Neuron (in vitro differentiated cells): ENCODE measurements around the gene CKAP2L.

Source experiments
- H2AFZ ChIP-seq: one replicate; pipeline ENCODE4 v1.6.1; 2013; ENCODE audit warnings: low read depth, mild to moderate bottlenecking, inconsistent platforms, low read length, moderate library complexity
- H3K27me3 ChIP-seq: one replicate; pipeline ENCODE4 v1.6.1; 2013; ENCODE audit warnings: low read length; ENCODE audit not compliant: insufficient read depth
- H3K36me3 ChIP-seq: one replicate; pipeline ENCODE4 v1.6.1; 2013; ENCODE audit warnings: low read length; ENCODE audit not compliant: insufficient read depth
- H3K4me1 ChIP-seq: one replicate; pipeline ENCODE4 v1.6.1; 2013; ENCODE audit warnings: low read length; ENCODE audit not compliant: insufficient read depth
- H3K4me3 ChIP-seq: 2 replicates; pipeline ENCODE4 v1.5.1; 2013; ENCODE audit warnings: mild to moderate bottlenecking, low read length, moderate library complexity
- H3K9me3 ChIP-seq: one replicate; pipeline ENCODE4 v1.6.1; 2013; ENCODE audit warnings: low read length

CKAP2L gene

DNA sequence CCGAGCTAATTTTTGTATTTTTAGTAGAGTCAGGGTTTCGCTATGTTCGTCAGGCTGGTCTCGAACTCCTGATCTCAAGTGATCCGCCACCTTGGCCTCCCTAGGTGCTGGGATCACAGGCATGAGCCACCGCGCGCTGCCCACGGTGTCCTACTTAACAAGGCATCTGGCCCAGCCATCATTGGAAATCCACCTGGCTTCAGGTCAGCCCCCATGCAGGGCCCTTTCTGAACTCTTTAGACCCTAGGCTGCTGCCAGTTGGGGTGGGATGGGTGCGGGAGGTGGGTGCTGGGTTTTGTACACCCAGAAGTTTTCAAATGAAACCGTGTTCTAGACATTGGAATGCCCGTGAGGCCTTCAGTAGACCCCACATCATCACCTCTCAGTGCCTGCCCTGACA is 70.2 kb downstream of the CKAP2L start:
- Histone ChIP-seq H3K4me1 (peaks cover 9% of the 10 kb centered on the region), H2AFZ (no peak overlapping the region), H3K4me3 (no peak overlapping the region), H3K27me3 (no peaks in the 10 kb centered on the region), H3K9me3 (no peaks in the 10 kb centered on the region), H3K36me3 (no peaks in the 10 kb centered on the region)

DNA sequence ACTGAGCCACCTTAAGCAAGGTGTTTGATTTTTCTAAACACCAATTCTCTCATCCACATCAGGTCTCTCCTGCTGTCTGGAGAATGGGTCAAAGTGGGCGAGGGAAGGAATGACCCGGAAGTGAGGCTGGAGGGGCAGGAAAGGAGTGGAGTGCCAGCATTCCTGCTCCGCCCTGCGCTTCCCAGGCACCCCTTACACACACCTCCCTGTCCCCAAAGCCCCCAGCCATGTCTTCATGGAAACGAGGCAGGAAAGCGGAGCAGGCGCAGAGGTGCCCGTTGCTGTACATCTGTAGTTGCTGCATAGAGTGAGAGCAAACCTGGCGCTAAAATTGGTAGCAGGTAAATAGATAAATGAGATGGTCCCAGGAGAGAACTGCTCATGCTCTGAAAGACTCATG is 70.8 kb downstream of the CKAP2L start:
- Histone ChIP-seq H2AFZ (no peak overlapping the region), H3K36me3 (no peaks in the 10 kb centered on the region), H3K9me3 (no peaks in the 10 kb centered on the region), H3K27me3 (no peaks in the 10 kb centered on the region), H3K4me1 (peaks cover 9% of the 10 kb centered on the region), H3K4me3 (no peak overlapping the region)

DNA sequence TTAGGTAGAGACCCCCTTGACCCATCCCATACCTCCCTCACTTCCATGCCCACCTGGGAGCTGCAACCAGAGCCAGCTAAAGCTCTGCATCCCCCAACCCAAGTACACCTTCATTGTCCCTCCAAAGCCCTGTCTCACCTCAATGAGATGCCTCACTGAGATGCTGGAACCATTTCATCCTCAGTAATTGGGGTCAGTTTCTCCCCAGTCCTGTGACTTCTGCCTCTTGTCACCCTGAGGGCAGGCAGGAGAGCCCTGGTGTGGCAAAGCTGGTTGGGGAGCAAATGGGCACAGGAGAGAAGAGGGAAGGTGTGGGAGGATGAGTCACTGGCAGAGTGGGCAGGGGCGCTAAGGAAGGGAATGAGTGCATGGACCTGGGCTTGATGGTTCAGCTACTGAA is 71.5 kb downstream of the CKAP2L start:
- Histone ChIP-seq H2AFZ (no peak overlapping the region), H3K4me1 (peaks cover 9% of the 10 kb centered on the region), H3K36me3 (no peaks in the 10 kb centered on the region), H3K9me3 (no peaks in the 10 kb centered on the region), H3K27me3 (no peaks in the 10 kb centered on the region), H3K4me3 (no peak overlapping the region)

DNA sequence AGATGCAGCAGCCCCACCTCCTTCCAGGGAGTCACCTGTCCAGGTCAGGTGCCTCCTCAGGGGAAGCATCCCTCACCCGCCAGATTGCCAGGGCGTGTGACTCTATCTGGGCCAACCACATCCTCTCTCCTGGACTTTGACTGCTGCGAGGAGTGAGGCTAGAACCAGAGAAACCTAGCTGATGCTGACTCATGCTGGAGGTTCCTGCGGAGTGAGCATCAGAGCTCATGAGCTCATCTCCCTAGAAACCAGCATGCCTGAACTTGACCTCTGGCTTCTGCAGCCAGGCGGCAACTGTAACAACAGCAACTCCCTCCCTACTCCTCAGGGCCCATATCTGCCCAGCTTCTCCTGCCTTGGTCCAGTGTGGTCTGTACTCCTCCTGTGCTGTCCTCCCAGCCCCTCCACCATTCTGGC is 71.9 kb downstream of the CKAP2L start:
- H3K27me3 ChIP-seq = no peaks in the 10 kb centered on the region
- peaks cover 9% of the 10 kb centered on the region for H3K4me1 ChIP-seq
- H3K4me3 ChIP-seq = no peak overlapping the region
- no peaks in the 10 kb centered on the region for H3K9me3 ChIP-seq
- H2AFZ ChIP-seq = no peak overlapping the region
- no peaks in the 10 kb centered on the region for H3K36me3 ChIP-seq

DNA sequence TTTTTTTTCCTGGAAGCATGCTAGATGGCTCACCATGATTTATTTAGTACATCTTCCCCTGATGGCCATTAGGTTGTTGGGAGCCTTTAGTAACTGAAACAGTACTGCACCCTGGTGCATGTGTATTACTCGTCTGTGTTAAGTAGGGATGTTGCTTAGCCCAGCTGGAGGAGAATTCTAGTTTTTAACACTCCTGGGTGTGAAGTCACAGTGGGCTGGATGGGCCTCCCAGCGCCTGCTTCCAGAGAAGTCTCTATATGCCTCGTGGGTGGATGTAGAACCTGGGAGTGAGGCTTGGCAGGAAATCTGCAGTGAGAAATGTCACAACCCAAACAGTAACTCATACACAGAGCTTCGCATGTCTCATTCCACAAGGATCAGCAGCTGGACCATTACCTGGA is 72.5 kb downstream of the CKAP2L start:
- Histone ChIP-seq H3K27me3 (no peaks in the 10 kb centered on the region), H3K4me3 (no peak overlapping the region), H3K9me3 (no peaks in the 10 kb centered on the region), H2AFZ (no peak overlapping the region), H3K36me3 (no peaks in the 10 kb centered on the region), H3K4me1 (peaks cover 9% of the 10 kb centered on the region)

DNA sequence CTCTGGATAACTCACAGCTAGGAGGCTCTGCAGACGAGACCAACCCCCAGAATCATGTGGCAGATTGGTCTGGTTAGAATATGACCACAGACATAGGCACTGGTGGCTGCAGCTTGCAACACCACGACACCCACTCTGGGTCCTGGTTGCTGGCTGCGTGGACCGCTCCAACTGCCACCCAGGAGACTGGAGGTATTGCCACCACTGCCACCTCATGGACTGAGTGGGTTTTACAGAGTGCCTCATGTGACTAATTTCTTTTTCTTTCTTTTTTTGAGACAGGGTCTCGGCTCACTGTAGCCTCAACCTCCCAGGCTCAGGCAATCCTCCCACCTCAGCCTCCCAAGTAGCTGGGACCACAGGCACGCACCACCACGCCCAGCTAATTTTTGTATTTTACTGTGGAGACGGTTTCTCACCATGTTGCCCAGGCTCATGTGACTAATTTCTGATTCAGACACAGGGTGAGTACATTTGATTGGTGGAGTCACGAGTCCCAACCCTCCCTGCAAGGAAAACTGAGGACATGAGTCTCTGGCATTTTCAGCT is 73.5 kb downstream of the CKAP2L start:
- Histone ChIP-seq H3K27me3 (no peaks in the 10 kb centered on the region), H3K36me3 (no peaks in the 10 kb centered on the region), H3K4me3 (no peak overlapping the region), H2AFZ (no peak overlapping the region), H3K4me1 (peaks cover 9% of the 10 kb centered on the region), H3K9me3 (no peaks in the 10 kb centered on the region)

DNA sequence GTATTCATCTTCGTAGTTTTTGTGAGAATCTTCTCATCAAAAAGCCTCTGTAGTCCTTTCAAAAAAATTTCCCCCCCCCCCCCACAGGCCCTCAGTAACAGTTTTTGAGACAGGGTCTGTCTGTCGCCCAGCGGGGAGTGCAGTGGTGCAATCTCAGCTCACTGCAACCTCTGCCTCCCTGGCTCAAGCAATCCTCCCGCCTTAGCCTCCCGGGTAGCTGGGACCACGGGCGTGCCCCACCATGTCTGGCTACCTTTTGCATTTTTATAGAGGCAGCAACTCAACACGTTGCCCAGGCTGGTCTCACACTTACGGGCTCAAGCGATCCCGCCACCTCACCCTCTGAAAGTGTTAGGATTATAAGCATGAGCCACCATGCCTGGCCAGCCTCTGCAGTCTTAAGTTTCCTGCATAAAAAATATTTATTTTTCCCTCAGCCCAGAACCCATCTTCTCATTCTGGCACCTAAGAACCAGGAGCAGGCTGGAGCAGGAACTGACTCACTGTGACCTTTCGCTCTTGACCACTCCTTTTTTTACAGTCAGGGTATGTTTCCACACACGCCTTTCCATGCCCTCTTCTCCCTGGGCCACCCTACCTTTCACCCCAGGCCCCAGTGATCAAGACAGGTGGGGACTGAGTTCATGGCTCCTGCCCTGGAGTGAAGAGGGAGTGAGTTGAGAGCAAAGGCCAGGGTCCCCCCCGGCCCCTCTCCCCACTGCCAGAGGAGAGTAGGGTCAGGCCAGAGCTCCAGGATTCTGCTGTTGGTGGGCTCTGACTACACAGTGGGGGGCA is 76.1 kb downstream of the CKAP2L start:
- Histone ChIP-seq H2AFZ (no peak overlapping the region), H3K4me1 (peaks cover 9% of the 10 kb centered on the region), H3K27me3 (no peaks in the 10 kb centered on the region)

DNA sequence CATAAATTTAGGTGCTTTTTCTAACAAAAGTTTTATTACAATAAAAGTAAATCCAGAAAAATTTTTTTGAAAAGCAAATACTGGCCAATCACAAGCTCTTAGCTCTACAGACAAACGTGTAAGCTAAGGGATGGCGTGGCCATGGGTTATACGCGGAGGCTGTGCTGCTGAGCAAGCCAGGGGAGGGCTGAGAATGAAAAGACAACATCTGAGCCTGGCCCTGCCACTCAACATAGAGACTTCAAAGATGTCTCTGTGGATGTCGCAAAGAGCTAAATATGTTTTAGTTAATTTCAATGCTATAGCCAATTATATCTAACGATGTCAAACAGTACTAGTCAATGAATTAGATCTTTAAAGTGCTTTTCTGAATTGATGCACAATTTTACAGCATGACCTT is 76.9 kb downstream of the CKAP2L start:
- Histone ChIP-seq H3K4me3 (no peak overlapping the region), H2AFZ (no peak overlapping the region), H3K4me1 (peaks cover 5% of the 10 kb centered on the region), H3K36me3 (no peaks in the 10 kb centered on the region), H3K9me3 (no peaks in the 10 kb centered on the region), H3K27me3 (no peaks in the 10 kb centered on the region)

More for the DNA sequence above, 76.1 kb downstream of the CKAP2L start:
- no peaks in the 10 kb centered on the region for H3K9me3 ChIP-seq
- H3K4me3 ChIP-seq = no peak overlapping the region
- no peaks in the 10 kb centered on the region for H3K36me3 ChIP-seq
